ENCODE data around the gene HILPDA.

- TF ChIP-seq CTCF (IDR thresholded peaks at IDR 0.05; ENCODE audit: insufficient read depth, low read length, poor library complexity, severe bottlenecking) (no peak), EZH2phosphoT487 (conservative IDR thresholded peaks at IDR 0.05; ENCODE audit: low read length) (no peak)
These were observed 36.4 kb upstream of the HILPDA start for GRCh38 chr7:128419257-128419656.
